Keratinocyte (primary cell): ENCODE results near the gene ARRDC4. TPM values are rescaled to one million over a fixed set of nuclear protein-coding genes. Genes with fewer than 3 reads are reported as not detected.

Source experiments
- DNase-seq: peaks from one replicate; pipeline ENCODE4 v3.0.0-alpha.2; 2011; ENCODE audit warnings: low read depth, missing footprints, low spot score
- FAIRE-seq: peaks from 2 replicates; lab custom pipeline; 2011; peaks lifted over from hg19 to GRCh38; lab: Jason Lieb, UNC
- H2AFZ ChIP-seq: 2 replicates; pipeline ENCODE4 v1.6.0; 2012; ENCODE audit warnings: low read length, control low read depth, inconsistent platforms; ENCODE audit not compliant: control insufficient read depth
- H3K27ac ChIP-seq: 2 replicates; pipeline ENCODE4 v1.5.1; 2011; ENCODE audit warnings: low read length; ENCODE audit not compliant: control insufficient read depth, insufficient read depth
- H3K27me3 ChIP-seq: 3 replicates; pipeline ENCODE4 v1.6.0; 2011; ENCODE audit warnings: low read length; ENCODE audit not compliant: control insufficient read depth, insufficient read depth; ENCODE audit errors: extremely low read depth
- H3K36me3 ChIP-seq, 2 experiments: 2 replicates in 1 of 2; 3 replicates in 1 of 2; pipeline ENCODE4 v1.5.1; 2011; ENCODE audit warnings: low read length in 2 of 2, mild to moderate bottlenecking in 1 of 2; ENCODE audit not compliant: control insufficient read depth in 2 of 2, insufficient read depth in 2 of 2; ENCODE audit errors: extremely low read depth in 1 of 2
- H3K4me1 ChIP-seq: 3 replicates; pipeline ENCODE4 v1.5.1; 2011; ENCODE audit warnings: low read length; ENCODE audit not compliant: control insufficient read depth, insufficient read depth; ENCODE audit errors: extremely low read depth
- H3K4me2 ChIP-seq: 3 replicates; pipeline ENCODE4 v1.6.0; 2011; ENCODE audit warnings: low read depth, low read length; ENCODE audit not compliant: control insufficient read depth, insufficient read depth; ENCODE audit errors: extremely low read depth
- H3K4me3 ChIP-seq, 3 experiments: fragments of 200-600 bp in 1 of 3; sonication (generic) in 1 of 3; 2 replicates in 2 of 3; 3 replicates in 1 of 3; pipeline ENCODE4 v1.5.1; 2011 to 2016; ENCODE audit warnings: low read length in 3 of 3, mild to moderate bottlenecking in 3 of 3, control low read depth in 2 of 3, inconsistent platforms in 1 of 3, low read depth in 1 of 3, mixed read lengths in 1 of 3, mixed run types in 1 of 3, moderate library complexity in 1 of 3; ENCODE audit not compliant: control insufficient read depth in 2 of 3, insufficient read depth in 2 of 3; ENCODE audit errors: extremely low read depth in 1 of 3
- H3K79me2 ChIP-seq: 2 replicates; pipeline ENCODE4 v1.6.0; 2012; ENCODE audit warnings: low read length; ENCODE audit not compliant: control insufficient read depth, insufficient read depth
- H3K9ac ChIP-seq: 3 replicates; pipeline ENCODE4 v1.6.0; 2011; ENCODE audit warnings: low read length; ENCODE audit not compliant: control insufficient read depth, insufficient read depth; ENCODE audit errors: extremely low read depth
- H3K9me1 ChIP-seq: 3 replicates; pipeline ENCODE4 v1.6.0; 2011; ENCODE audit warnings: low read length; ENCODE audit not compliant: control insufficient read depth, insufficient read depth; ENCODE audit errors: extremely low read depth
- H3K9me3 ChIP-seq: 2 replicates; pipeline ENCODE4 v1.5.1; 2012; ENCODE audit warnings: low read depth, low read length; ENCODE audit not compliant: control insufficient read depth
- H4K20me1 ChIP-seq: 3 replicates; pipeline ENCODE4 v1.6.0; 2011; ENCODE audit warnings: low read length; ENCODE audit not compliant: control insufficient read depth, insufficient read depth; ENCODE audit errors: extremely low read depth
- CTCF ChIP-seq, 3 experiments: IDR thresholded peaks in 1 of 3; conservative IDR thresholded peaks in 1 of 3; optimal IDR thresholded peaks in 1 of 3; 2 replicates in 2 of 3; 3 replicates in 1 of 3; pipeline versions ENCODE3 to v1.5.1; 2011; ENCODE audit warnings: low read length in 3 of 3, mild to moderate bottlenecking in 3 of 3, moderate library complexity in 2 of 3, control low read depth in 1 of 3, inconsistent platforms in 1 of 3; ENCODE audit not compliant: insufficient read depth in 2 of 3; ENCODE audit errors: extremely low read depth in 1 of 3
- EZH2 ChIP-seq: IDR thresholded peaks from one replicate; pipeline ENCODE4 v1.6.1; 2012; ENCODE audit warnings: inconsistent platforms, mild to moderate bottlenecking, low read length, moderate library complexity
- dilution Hi-C: fragments of 300-500 bp; cut with MboI; formaldehyde crosslinking; loops from one replicate; pipeline ENCODE4 v1.7.0; 2020; ENCODE audit warnings: low sequenced_read_pairs; ENCODE audit not compliant: extremely low pct_ligation_motif_present
- polyA plus RNA-seq, 5 experiments: library from polyadenylated mRNA; depleted of rRNA in 3 of 5; stranded (reverse) in 3 of 5; stranded (forward) in 1 of 5; unstranded in 1 of 5; fragments of >200 nt; gene quantifications; 1 replicate in 1 of 5; 2 replicates in 3 of 5; 3 replicates in 1 of 5; pipeline versions ENCODE4 v1.2.1 to v1.2.3, GENCODE V29; 2011 to 2012; ENCODE audit warnings: missing spikeins in 2 of 5, low read depth in 1 of 5, low replicate concordance in 1 of 5

The ARRDC4 gene
- polyA plus RNA-seq, 1 donor (not counting 4 experiments of a cell fraction or from before 2014, with no cell fraction given) = 34.6 TPM

GRCh38 chr15:97931314-97931713 is 29.2 kb upstream of the ARRDC4 start:
- no peak overlapping the region for H3K9ac ChIP-seq
- H3K4me2 ChIP-seq = no peak overlapping the region
- no peaks in the 10 kb centered on the region for H3K79me2 ChIP-seq
- no peaks in the 10 kb centered on the region for H3K36me3 ChIP-seq
- H3K4me3 ChIP-seq = no peak overlapping the region
- H2AFZ ChIP-seq = no peak overlapping the region
- TF ChIP-seq EZH2 = no peak
- no peak for TF ChIP-seq CTCF (optimal IDR thresholded peaks at IDR 0.05 in 1 of 3, IDR thresholded peaks at IDR 0.05 in 1 of 3, conservative IDR thresholded peaks at IDR 0.05 in 1 of 3; ENCODE audit: extremely low read depth in 1 of 3, insufficient read depth in 2 of 3, low read length in 3 of 3)
- peaks cover 3% of the 10 kb centered on the region for H3K9me3 ChIP-seq
- no peaks in the 10 kb centered on the region for H3K4me1 ChIP-seq
- DNase-seq = no peak
- no peaks in the 10 kb centered on the region for H4K20me1 ChIP-seq
- no peaks in the 10 kb centered on the region for H3K27me3 ChIP-seq
- no peak overlapping the region for H3K27ac ChIP-seq
- no peaks in the 10 kb centered on the region for H3K9me1 ChIP-seq
- dilution Hi-C loops = no loop called here
- FAIRE-seq = no peak

DNA sequence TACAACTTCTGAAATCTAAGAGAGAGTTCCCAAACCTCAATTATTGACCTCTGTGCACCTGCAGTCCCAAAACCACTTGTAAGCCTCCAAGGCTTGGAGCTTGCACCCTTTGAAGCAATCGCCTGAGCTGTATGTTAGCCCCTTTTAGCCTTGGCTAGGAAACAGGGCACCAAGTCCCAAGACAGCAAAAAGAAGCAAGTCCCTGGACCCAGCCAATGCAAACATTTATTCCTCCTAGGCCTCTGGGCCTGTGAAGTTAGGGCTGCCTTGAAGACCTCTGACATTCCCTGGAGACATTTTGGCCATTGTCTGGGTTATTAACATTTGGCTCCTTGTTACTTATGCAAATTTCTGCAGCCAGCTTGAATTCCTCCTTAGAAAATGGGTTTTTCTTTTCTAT is 26.9 kb upstream of the ARRDC4 start:
- Histone ChIP-seq H3K27me3 (no peaks in the 10 kb centered on the region), H3K9me1 (no peaks in the 10 kb centered on the region), H3K9me3 (peaks cover 3% of the 10 kb centered on the region), H3K79me2 (no peaks in the 10 kb centered on the region), H4K20me1 (no peaks in the 10 kb centered on the region), H3K36me3 (no peaks in the 10 kb centered on the region), H3K4me2 (no peak overlapping the region), H3K4me1 (no peaks in the 10 kb centered on the region), H3K9ac (no peak overlapping the region), H2AFZ (no peak overlapping the region), H3K4me3 (no peak overlapping the region), H3K27ac (no peak overlapping the region)
- dilution Hi-C loops = no loop called here
- TF ChIP-seq CTCF (optimal IDR thresholded peaks at IDR 0.05 in 1 of 3, IDR thresholded peaks at IDR 0.05 in 1 of 3, conservative IDR thresholded peaks at IDR 0.05 in 1 of 3; ENCODE audit: extremely low read depth in 1 of 3, insufficient read depth in 2 of 3, low read length in 3 of 3) (no peak), EZH2 (no peak)
- FAIRE-seq (no peak), DNase-seq (no peak)
